Endometrial microvascular endothelial cells (primary cell): Measurements from ENCODE around the gene NETO1. TPM values are rescaled to one million over a fixed set of nuclear protein-coding genes. Genes with fewer than 3 reads are reported as not detected.

Experiments
- in situ Hi-C: cut with HindIII; loops from 2 replicates; pipeline ENCODE4 v1.10.0; 2017; ENCODE audit warnings: low sequenced_read_pairs, low pct_unique_long_range_greater_than_20kb; ENCODE audit errors: inconsistent ontology term
- total RNA-seq: library from RNA; depleted of rRNA; stranded (reverse); fragments of >200 nt; gene quantifications from one replicate; pipeline ENCODE4 v1.2.3, GENCODE V29; 2015; ENCODE audit errors: inconsistent ontology term

The NETO1 gene
- not detected for total RNA-seq

GRCh38 chr18:72867746-72868584 lies at the start of gene NETO1:
NETO1 (minus strand) TSS chr18:72867987; CDS start chr18:72867291, 696 bp downstream.
- in situ Hi-C loops = no loop called here

GRCh38 chr18:72910045-72910444 lies 42.3 kb upstream of the NETO1 start:
- in situ Hi-C loops = no loop called here

GRCh38 chr18:72908181-72908580 lies 40.4 kb upstream of the NETO1 start:
- in situ Hi-C loops = no loop called here

GRCh38 chr18:72903033-72903432 lies 35.2 kb upstream of the NETO1 start:
- in situ Hi-C loops = no loop called here

GRCh38 chr18:72899338-72899737 lies 31.6 kb upstream of the NETO1 start:
- in situ Hi-C loops = no loop called here

- in situ Hi-C loops = no loop called here
Measured at GRCh38 chr18:72898870-72899269, 31.1 kb upstream of the NETO1 start.

GRCh38 chr18:72895548-72895947 lies 27.8 kb upstream of the NETO1 start:
- in situ Hi-C loops = no loop called here

GRCh38 chr18:72878561-72878960 lies 10.8 kb upstream of the NETO1 start:
- in situ Hi-C loops = no loop called here

- in situ Hi-C loops = no loop called here
Measured at GRCh38 chr18:72878143-72878542, 10.4 kb upstream of the NETO1 start.

- in situ Hi-C loops = no loop called here
Measured at GRCh38 chr18:72871091-72871490, 3.3 kb upstream of the NETO1 start.

GRCh38 chr18:72869226-72870185 lies 1.7 kb upstream of the NETO1 start:
- in situ Hi-C loops = no loop called here

GRCh38 chr18:72868585-72869225 lies 918 bp upstream of the NETO1 start:
- in situ Hi-C loops = no loop called here

GRCh38 chr18:72866901-72867745 lies 664 bp downstream of the NETO1 start:
- in situ Hi-C loops = no loop called here

GRCh38 chr18:72866442-72866900 lies 1.3 kb downstream of the NETO1 start:
- in situ Hi-C loops = no loop called here

GRCh38 chr18:72863754-72864153 lies 4.0 kb downstream of the NETO1 start:
- in situ Hi-C loops = no loop called here

GRCh38 chr18:72859088-72859487 lies 8.7 kb downstream of the NETO1 start:
- in situ Hi-C loops = no loop called here

- in situ Hi-C loops = no loop called here
Measured at GRCh38 chr18:72849671-72850070, 18.1 kb downstream of the NETO1 start.

GRCh38 chr18:72848503-72849237 lies 19.1 kb downstream of the NETO1 start:
- in situ Hi-C loops = no loop called here
